HEK293 (cell line): Measurements from ENCODE around the gene CTDSP1.

ENCODE experiments used
- CTCF ChIA-PET: fragments of 350-600 bp; formaldehyde crosslinking; extraction: SDS; loops from one replicate; lab custom pipeline; 2021; ENCODE audit warnings: antibody characterized with exemption; lab: Yijun Ruan, JAX
- POLR2A ChIA-PET: fragments of 300-600 bp; formaldehyde crosslinking; extraction: SDS; loops from one replicate; lab custom pipeline; 2020; ENCODE audit warnings: antibody characterized with exemption, inconsistent platforms; lab: Yijun Ruan, JAX
- H3K27ac ChIP-seq: fragments of 200-500 bp; sonication (Bioruptor generic); 2 replicates; pipeline ENCODE4 v1.5.1; 2014; ENCODE audit warnings: low read depth, low read length, control low read depth, inconsistent platforms; ENCODE audit errors: extremely low read depth
- H3K36me3 ChIP-seq, 2 experiments: fragments of 200-500 bp in 1 of 2; sonication (Bioruptor generic) in 1 of 2; 1 replicate in 1 of 2; 2 replicates in 1 of 2; pipeline ENCODE4 v1.5.1; 2014 to 2017; ENCODE audit warnings: inconsistent platforms in 2 of 2, low read length in 2 of 2; ENCODE audit not compliant: control insufficient read depth in 2 of 2, insufficient read depth in 1 of 2
- H3K4me1 ChIP-seq: fragments of 200-500 bp; sonication (Bioruptor generic); 2 replicates; pipeline ENCODE4 v1.5.1; 2014; ENCODE audit warnings: mild to moderate bottlenecking, low read length, inconsistent platforms; ENCODE audit not compliant: control insufficient read depth, insufficient read depth
- H3K4me3 ChIP-seq: 2 replicates; pipeline ENCODE4 v1.5.1; 2011; ENCODE audit warnings: low read depth, mild to moderate bottlenecking, control low read depth, low read length, moderate library complexity
- H3K9me3 ChIP-seq: fragments of 200-500 bp; sonication (Bioruptor generic); 2 replicates; pipeline ENCODE4 v1.5.1; 2014; ENCODE audit warnings: low read depth, low read length, inconsistent platforms; ENCODE audit not compliant: control insufficient read depth, insufficient read depth
- EGR2 ChIP-seq: fragments of 450-650 bp; formaldehyde crosslinking; IDR thresholded peaks from 2 replicates; pipeline ENCODE4 v1.5.1; 2016; ENCODE audit warnings: low read depth, missing biosample characterization, missing genetic modification characterization
- FEZF1 ChIP-seq: fragments of 450-650 bp; formaldehyde crosslinking; IDR thresholded peaks from 2 replicates; pipeline ENCODE4 v1.5.1; 2016; ENCODE audit warnings: missing biosample characterization, missing genetic modification characterization
- GLIS2 ChIP-seq: fragments of 450-650 bp; formaldehyde crosslinking; IDR thresholded peaks from 2 replicates; pipeline ENCODE4 v1.5.1; 2016; ENCODE audit warnings: missing biosample characterization, missing genetic modification characterization
- KLF17 ChIP-seq: fragments of 450-650 bp; formaldehyde crosslinking; IDR thresholded peaks from 2 replicates; pipeline ENCODE4 v1.5.1; 2016; ENCODE audit warnings: missing biosample characterization, missing genetic modification characterization
- KLF7 ChIP-seq: fragments of 450-650 bp; formaldehyde crosslinking; IDR thresholded peaks from 2 replicates; pipeline ENCODE4 v1.5.1; 2016; ENCODE audit warnings: missing biosample characterization, missing genetic modification characterization, borderline replicate concordance
- OSR2 ChIP-seq: fragments of 450-650 bp; formaldehyde crosslinking; IDR thresholded peaks from 2 replicates; pipeline ENCODE4 v1.5.1; 2016; ENCODE audit warnings: missing biosample characterization, missing genetic modification characterization
- PATZ1 ChIP-seq: fragments of 450-650 bp; formaldehyde crosslinking; IDR thresholded peaks from 2 replicates; pipeline ENCODE4 v1.5.1; 2016; ENCODE audit warnings: missing biosample characterization, missing genetic modification characterization
- SP2 ChIP-seq: fragments of 450-650 bp; formaldehyde crosslinking; IDR thresholded peaks from 2 replicates; pipeline ENCODE4 v1.5.1; 2016; ENCODE audit warnings: missing biosample characterization, missing genetic modification characterization
- SP7 ChIP-seq: fragments of 450-650 bp; formaldehyde crosslinking; IDR thresholded peaks from 2 replicates; pipeline ENCODE4 v1.5.1; 2016; ENCODE audit warnings: missing biosample characterization, missing genetic modification characterization
- YY1 ChIP-seq: fragments of 450-650 bp; formaldehyde crosslinking; IDR thresholded peaks from 2 replicates; pipeline ENCODE4 v1.5.1; 2018; ENCODE audit warnings: missing biosample characterization, missing genetic modification characterization
- ZBTB7A ChIP-seq: fragments of 450-650 bp; formaldehyde crosslinking; IDR thresholded peaks from 2 replicates; pipeline ENCODE4 v1.5.1; 2016; ENCODE audit warnings: low read depth, missing biosample characterization, missing genetic modification characterization
- ZEB2 ChIP-seq: fragments of 450-650 bp; formaldehyde crosslinking; IDR thresholded peaks from 2 replicates; pipeline ENCODE4 v1.5.1; 2016; ENCODE audit warnings: missing biosample characterization, missing genetic modification characterization
- ZFHX2 ChIP-seq: fragments of 450-650 bp; formaldehyde crosslinking; conservative IDR thresholded peaks from 2 replicates; pipeline ENCODE4 v1.5.1; 2016; ENCODE audit warnings: missing biosample characterization, missing genetic modification characterization
- ZNF223 ChIP-seq: fragments of 450-650 bp; formaldehyde crosslinking; IDR thresholded peaks from 2 replicates; pipeline ENCODE4 v1.5.1; 2016; ENCODE audit warnings: missing biosample characterization, missing genetic modification characterization
- ZNF24 ChIP-seq: fragments of 450-650 bp; formaldehyde crosslinking; IDR thresholded peaks from 2 replicates; pipeline ENCODE4 v1.5.1; 2016; ENCODE audit warnings: missing biosample characterization, missing genetic modification characterization
- ZNF335 ChIP-seq: fragments of 450-650 bp; formaldehyde crosslinking; conservative IDR thresholded peaks from 2 replicates; pipeline ENCODE4 v1.5.1; 2016; ENCODE audit warnings: missing biosample characterization, missing genetic modification characterization
- ZNF341 ChIP-seq: fragments of 450-650 bp; formaldehyde crosslinking; IDR thresholded peaks from 2 replicates; pipeline ENCODE4; 2016; ENCODE audit warnings: low read depth, missing biosample characterization, missing genetic modification characterization
- ZNF48 ChIP-seq: fragments of 450-650 bp; formaldehyde crosslinking; IDR thresholded peaks from 2 replicates; pipeline ENCODE4 v1.5.1; 2016; ENCODE audit warnings: missing biosample characterization, missing genetic modification characterization
- ZNF488 ChIP-seq: fragments of 450-650 bp; formaldehyde crosslinking; IDR thresholded peaks from 2 replicates; pipeline ENCODE4 v1.5.1; 2016; ENCODE audit warnings: missing biosample characterization, missing genetic modification characterization
- ZNF596 ChIP-seq: fragments of 450-650 bp; IDR thresholded peaks from 2 replicates; pipeline ENCODE4 v1.5.0; 2018; ENCODE audit warnings: missing biosample characterization, mild to moderate bottlenecking, missing genetic modification characterization, moderate library complexity
- ZNF639 ChIP-seq: fragments of 450-650 bp; formaldehyde crosslinking; IDR thresholded peaks from 2 replicates; pipeline ENCODE4 v1.5.1; 2016; ENCODE audit warnings: missing biosample characterization, missing genetic modification characterization
- ZNF660 ChIP-seq: fragments of 450-650 bp; IDR thresholded peaks from 2 replicates; pipeline ENCODE4 v1.5.1; 2018; ENCODE audit warnings: missing biosample characterization, mild to moderate bottlenecking, missing genetic modification characterization
- ZNF76 ChIP-seq: fragments of 450-650 bp; formaldehyde crosslinking; IDR thresholded peaks from 2 replicates; pipeline ENCODE4; 2016; ENCODE audit warnings: low read depth, missing biosample characterization, missing genetic modification characterization, borderline replicate concordance
- ZNF776 ChIP-seq: fragments of 450-650 bp; formaldehyde crosslinking; IDR thresholded peaks from 2 replicates; pipeline ENCODE4 v1.5.0; 2017; ENCODE audit warnings: missing biosample characterization, missing genetic modification characterization, borderline replicate concordance
- ZNF843 ChIP-seq: fragments of 450-650 bp; formaldehyde crosslinking; IDR thresholded peaks from 2 replicates; pipeline ENCODE4 v1.5.1; 2016; ENCODE audit warnings: missing biosample characterization, missing genetic modification characterization
- ZSCAN30 ChIP-seq: fragments of 450-650 bp; IDR thresholded peaks from 2 replicates; pipeline ENCODE4 v1.5.1; 2018; ENCODE audit warnings: missing biosample characterization, mild to moderate bottlenecking, missing genetic modification characterization, moderate library complexity
- TF ChIP-seq, protein P1 (sequence below): fragments of 450-650 bp; formaldehyde crosslinking; IDR thresholded peaks from 2 replicates; pipeline ENCODE4 v1.5.1; 2016; ENCODE audit warnings: missing biosample characterization, missing genetic modification characterization
- TF ChIP-seq, protein P2 (sequence below): fragments of 450-650 bp; formaldehyde crosslinking; IDR thresholded peaks from 2 replicates; pipeline ENCODE4 v1.5.1; 2017; ENCODE audit warnings: missing biosample characterization, missing genetic modification characterization

The CTDSP1 gene

DNA sequence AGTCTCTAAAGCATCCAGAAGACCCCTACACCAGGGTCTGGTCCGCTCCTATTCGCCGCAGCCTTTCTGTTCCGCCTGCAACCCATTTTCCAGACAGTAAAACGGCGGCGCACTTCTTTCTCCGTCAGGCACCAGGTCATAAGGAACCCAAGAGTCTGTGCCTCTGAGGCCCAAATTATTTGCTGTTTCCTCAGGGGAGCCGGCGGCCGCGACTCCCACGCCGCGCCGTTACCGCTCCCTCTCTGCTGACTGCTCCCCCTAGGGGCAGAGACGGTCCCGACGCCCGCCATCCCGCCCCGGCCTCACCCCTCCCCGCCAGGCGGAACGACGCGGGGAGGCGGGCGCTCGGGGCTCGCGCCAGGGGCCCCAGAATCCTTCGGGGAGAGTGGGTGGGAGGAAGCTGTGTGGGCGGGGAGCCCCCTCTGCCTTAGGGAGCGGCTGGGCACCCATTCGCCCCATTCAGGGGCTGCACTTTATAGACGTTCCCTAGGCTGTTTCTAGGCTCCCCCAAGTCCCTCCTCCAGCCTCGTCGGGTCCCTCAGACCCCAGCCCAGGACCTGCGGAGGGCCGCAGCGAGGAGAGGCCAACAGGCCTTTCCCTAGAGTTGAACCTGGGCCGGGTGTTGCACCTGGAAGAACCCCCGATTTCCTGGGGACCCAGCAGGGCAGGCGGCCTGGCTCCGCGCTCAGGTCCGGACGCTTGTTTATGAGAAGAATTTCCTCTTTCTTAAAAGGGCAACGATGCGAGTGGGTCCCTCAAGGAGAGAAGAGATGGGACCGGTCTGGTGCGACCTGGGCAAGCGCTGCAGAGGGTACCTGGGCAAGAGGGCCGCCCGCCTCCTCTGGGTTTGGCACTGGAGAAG, 3.6 kb upstream of the CTDSP1 start:
- H3K27ac ChIP-seq = peak overlapping the region; percentile 93
- no peaks in the 10 kb centered on the region for H3K9me3 ChIP-seq
- H3K4me1 ChIP-seq = peaks cover 15% of the 10 kb centered on the region
- no peaks in the 10 kb centered on the region for H3K36me3 ChIP-seq
- ChIA-PET CTCF (interaction anchor here (0.5 to 3.4 kb wide), 14 partner anchors 9 to 457 kb away, joined by 3 to 20 read pairs (median 4); no protein-coding TSS in a partner anchor), POLR2A (interaction anchor here (0.6 to 2.2 kb wide), 3 partner anchors 9 to 125 kb away, joined by 4 to 11 read pairs (median 4); partner anchors contain the start of genes AAMP and PNKD)
- H3K4me3 ChIP-seq = peak overlapping the region; percentile 74
- TF ChIP-seq ZNF596 (tag by site-specific recombination) (peak; percentile 21; the same call in 1 of the 2 replicates), ZSCAN30 (peak; percentile 82), KLF7 (tag by site-specific recombination) (peak; percentile 67; the same call in 1 of the 2 replicates), ZFHX2 (peak; percentile 95), KLF17 (tag by site-specific recombination) (peak; percentile 86), ZNF488 (tag by site-specific recombination) (no peak), YY1 (tag by site-specific recombination) (peak; percentile 52), ZNF776 (no peak), SP7 (tag by site-specific recombination) (peak; percentile 83), ZEB2 (tag by site-specific recombination) (peak; percentile 90), SP2 (tag by site-specific recombination) (peak; percentile 86), GLIS2 (tag by site-specific recombination) (peak; percentile 91), EGR2 (tag by site-specific recombination) (peak; percentile 79), ZNF843 (tag by site-specific recombination) (peak; percentile 70), OSR2 (tag by site-specific recombination) (no peak), ZBTB7A (tag by site-specific recombination) (peak; percentile 78; the same call in 1 of the 2 replicates), ZNF223 (tag by site-specific recombination) (no peak), ZNF341 (tag by site-specific recombination) (peak; percentile 54; the same call in 1 of the 2 replicates), ZNF76 (tag by site-specific recombination) (peak; percentile 87), PATZ1 (tag by site-specific recombination) (peak; percentile 97), ZNF639 (tag by site-specific recombination) (peak; percentile 72; the same call in 1 of the 2 replicates), ZNF48 (no peak), FEZF1 (tag by site-specific recombination) (peak; percentile 33; the same call in 1 of the 2 replicates), ZNF335 (tag by site-specific recombination) (peak; percentile 34), ZNF660 (tag by site-specific recombination) (peak; percentile 83), ZNF24 (peak; percentile 55; the same call in 1 of the 2 replicates)
- TF ChIP-seq, protein P1, sequence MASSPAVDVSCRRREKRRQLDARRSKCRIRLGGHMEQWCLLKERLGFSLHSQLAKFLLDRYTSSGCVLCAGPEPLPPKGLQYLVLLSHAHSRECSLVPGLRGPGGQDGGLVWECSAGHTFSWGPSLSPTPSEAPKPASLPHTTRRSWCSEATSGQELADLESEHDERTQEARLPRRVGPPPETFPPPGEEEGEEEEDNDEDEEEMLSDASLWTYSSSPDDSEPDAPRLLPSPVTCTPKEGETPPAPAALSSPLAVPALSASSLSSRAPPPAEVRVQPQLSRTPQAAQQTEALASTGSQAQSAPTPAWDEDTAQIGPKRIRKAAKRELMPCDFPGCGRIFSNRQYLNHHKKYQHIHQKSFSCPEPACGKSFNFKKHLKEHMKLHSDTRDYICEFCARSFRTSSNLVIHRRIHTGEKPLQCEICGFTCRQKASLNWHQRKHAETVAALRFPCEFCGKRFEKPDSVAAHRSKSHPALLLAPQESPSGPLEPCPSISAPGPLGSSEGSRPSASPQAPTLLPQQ = peak; percentile 100
- TF ChIP-seq, protein P2, sequence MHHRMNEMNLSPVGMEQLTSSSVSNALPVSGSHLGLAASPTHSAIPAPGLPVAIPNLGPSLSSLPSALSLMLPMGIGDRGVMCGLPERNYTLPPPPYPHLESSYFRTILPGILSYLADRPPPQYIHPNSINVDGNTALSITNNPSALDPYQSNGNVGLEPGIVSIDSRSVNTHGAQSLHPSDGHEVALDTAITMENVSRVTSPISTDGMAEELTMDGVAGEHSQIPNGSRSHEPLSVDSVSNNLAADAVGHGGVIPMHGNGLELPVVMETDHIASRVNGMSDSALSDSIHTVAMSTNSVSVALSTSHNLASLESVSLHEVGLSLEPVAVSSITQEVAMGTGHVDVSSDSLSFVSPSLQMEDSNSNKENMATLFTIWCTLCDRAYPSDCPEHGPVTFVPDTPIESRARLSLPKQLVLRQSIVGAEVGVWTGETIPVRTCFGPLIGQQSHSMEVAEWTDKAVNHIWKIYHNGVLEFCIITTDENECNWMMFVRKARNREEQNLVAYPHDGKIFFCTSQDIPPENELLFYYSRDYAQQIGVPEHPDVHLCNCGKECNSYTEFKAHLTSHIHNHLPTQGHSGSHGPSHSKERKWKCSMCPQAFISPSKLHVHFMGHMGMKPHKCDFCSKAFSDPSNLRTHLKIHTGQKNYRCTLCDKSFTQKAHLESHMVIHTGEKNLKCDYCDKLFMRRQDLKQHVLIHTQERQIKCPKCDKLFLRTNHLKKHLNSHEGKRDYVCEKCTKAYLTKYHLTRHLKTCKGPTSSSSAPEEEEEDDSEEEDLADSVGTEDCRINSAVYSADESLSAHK (tag by site-specific recombination) = peak; percentile 100
